T-helper 17 cell (primary cell): Measurements from ENCODE around the gene PATL2. TPM values are rescaled to one million over a fixed set of nuclear protein-coding genes. Genes with fewer than 3 reads are reported as not detected.
A peak's percentile ranks its signal among the peaks of the same experiment; 100 is the strongest.
"Not testable (repeated sequence)": the region's sequence is repeated elsewhere in the genome, so short reads cannot be mapped to it uniquely, and the experiment has no call there.

ENCODE experiments used
- ATAC-seq: fragments of 150-1000 bp; cut with Tn5 transposase; 2 replicates; pipeline ENCODE4 v1.10.0; 2021; ENCODE audit warnings: mild to moderate bottlenecking, moderate library complexity
- DNase-seq, 3 donors: peaks; one replicate each; pipeline versions ENCODE4 v3.0.0 to v3.0.0-alpha.2; 2020 to 2021
- H3K9me3 ChIP-seq: one replicate; pipeline ENCODE4 v1.7.0; 2013; ENCODE audit warnings: low read length, mild to moderate bottlenecking; ENCODE audit not compliant: control insufficient read depth, poor library complexity, severe bottlenecking
- H3K27ac Mint-ChIP-seq: one replicate; pipeline ENCODE4 v1.8.0; 2022; ENCODE audit warnings: mild to moderate bottlenecking, moderate library complexity, mixed read lengths
- H3K27me3 Mint-ChIP-seq: one replicate; pipeline ENCODE4 v1.8.0; 2022; ENCODE audit warnings: mixed read lengths
- H3K36me3 Mint-ChIP-seq: one replicate; pipeline ENCODE4 v1.8.0; 2022; ENCODE audit warnings: low read depth, mixed read lengths
- H3K4me1 Mint-ChIP-seq: one replicate; pipeline ENCODE4 v1.8.0; 2022; ENCODE audit warnings: mild to moderate bottlenecking, mixed read lengths
- H3K4me3 Mint-ChIP-seq: one replicate; pipeline ENCODE4 v1.8.0; 2022; ENCODE audit warnings: mild to moderate bottlenecking, moderate library complexity, mixed read lengths
- total RNA-seq, 4 donors: library from RNA in 2 of 4; stranded (reverse) in 2 of 4; gene quantifications; one replicate each; pipeline ENCODE4 v1.2.3 and lab custom pipeline; 2022 to 2026

Gene PATL2
- total RNA-seq, result 10 to 100 TPM; 24.8 to 26.7 TPM
- 27.7 to 63.8 reads per million in 2 donors for total RNA-seq (lab: John Stamatoyannopoulos, UW)

DNA sequence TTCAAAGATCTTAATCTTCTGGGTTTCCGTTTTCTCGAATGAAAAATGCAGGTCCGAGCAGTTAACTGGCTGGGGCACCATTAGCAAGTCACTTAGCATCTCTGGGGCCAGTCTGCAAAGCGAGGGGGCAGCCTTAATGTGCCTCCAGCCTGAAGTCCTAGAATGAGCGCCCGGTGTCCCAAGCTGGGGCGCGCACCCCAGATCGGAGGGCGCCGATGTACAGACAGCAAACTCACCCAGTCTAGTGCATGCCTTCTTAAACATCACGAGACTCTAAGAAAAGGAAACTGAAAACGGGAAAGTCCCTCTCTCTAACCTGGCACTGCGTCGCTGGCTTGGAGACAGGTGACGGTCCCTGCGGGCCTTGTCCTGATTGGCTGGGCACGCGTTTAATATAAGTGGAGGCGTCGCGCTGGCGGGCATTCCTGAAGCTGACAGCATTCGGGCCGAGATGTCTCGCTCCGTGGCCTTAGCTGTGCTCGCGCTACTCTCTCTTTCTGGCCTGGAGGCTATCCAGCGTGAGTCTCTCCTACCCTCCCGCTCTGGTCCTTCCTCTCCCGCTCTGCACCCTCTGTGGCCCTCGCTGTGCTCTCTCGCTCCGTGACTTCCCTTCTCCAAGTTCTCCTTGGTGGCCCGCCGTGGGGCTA, at the start of gene PATL2, which contains the start of gene B2M:
Gene PATL2, minus strand, starts transcription at position 228 of the 647 bp plus-strand sequence. CDS start 34,833 bp downstream, outside the sequence.
Gene B2M, plus strand, starts transcription at position 422 of the 647 bp plus-strand sequence. Its CDS starts 30 bp downstream, at position 452.
- peak within 1 kb of the TSS; percentile 100 for H3K27ac Mint-ChIP-seq
- no peaks in the 10 kb centered on the region for H3K9me3 ChIP-seq
- no peaks in the 10 kb centered on the region for H3K27me3 Mint-ChIP-seq
- DNase-seq, result peak; percentile 82 to 95 (median 92)
- ATAC-seq, result peak; percentile 82
- H3K36me3 Mint-ChIP-seq, result peaks cover 31% of the 10 kb centered on the region
- peak within 1 kb of the TSS; percentile 98 for H3K4me3 Mint-ChIP-seq
- H3K4me1 Mint-ChIP-seq, result peaks cover 50% of the 10 kb centered on the region

DNA sequence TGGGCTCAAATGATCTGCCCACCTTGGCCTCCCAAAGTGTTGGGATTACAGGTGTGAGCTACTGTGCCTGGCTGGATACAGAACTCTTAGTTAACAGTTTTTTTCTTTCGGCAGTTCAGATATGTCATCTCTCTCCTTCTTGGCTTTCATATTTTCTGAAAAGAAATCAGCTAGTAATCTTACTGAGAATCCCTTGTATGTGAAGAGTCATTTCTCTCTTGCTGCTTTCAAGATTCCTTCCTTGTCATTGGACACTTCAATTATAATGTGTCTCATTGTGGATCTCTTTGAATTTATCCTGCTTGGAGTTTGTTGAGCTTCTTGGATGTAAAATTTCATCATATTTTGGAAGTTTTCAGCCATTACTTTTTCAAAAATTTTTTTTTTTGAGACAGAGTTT, 42.2 kb upstream of the PATL2 start:
- Mint-ChIP-seq H3K27ac (no peak overlapping the region), H3K4me1 (peaks cover 5% of the 10 kb centered on the region), H3K4me3 (no peak overlapping the region), H3K27me3 (no peaks in the 10 kb centered on the region), H3K36me3 (peaks cover 7% of the 10 kb centered on the region)
- no peaks in the 10 kb centered on the region for H3K9me3 ChIP-seq
- ATAC-seq, result no peak
- DNase-seq, result no peak

DNA sequence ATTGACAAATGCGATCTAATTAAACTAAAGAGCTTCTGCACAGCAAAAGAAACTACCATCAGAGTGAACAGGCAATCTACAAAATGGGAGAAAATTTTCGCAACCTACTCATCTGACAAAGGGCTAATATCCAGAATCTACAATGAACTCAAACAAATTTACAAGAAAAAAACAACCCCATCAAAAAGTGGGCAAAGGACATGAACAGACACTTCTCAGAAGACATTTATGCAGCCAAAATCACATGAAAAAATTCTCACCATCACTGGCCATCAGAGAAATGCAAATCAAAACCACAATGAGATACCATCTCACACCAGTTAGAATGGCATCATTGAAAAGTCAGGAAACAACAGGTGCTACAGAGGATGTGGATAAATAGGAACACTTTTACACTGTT, 32.3 kb upstream of the PATL2 start:
- not testable (repeated sequence) for H3K27ac Mint-ChIP-seq, ATAC-seq, H3K4me3 Mint-ChIP-seq, H3K9me3 ChIP-seq, H3K27me3 Mint-ChIP-seq, H3K36me3 Mint-ChIP-seq, DNase-seq, H3K4me1 Mint-ChIP-seq

DNA sequence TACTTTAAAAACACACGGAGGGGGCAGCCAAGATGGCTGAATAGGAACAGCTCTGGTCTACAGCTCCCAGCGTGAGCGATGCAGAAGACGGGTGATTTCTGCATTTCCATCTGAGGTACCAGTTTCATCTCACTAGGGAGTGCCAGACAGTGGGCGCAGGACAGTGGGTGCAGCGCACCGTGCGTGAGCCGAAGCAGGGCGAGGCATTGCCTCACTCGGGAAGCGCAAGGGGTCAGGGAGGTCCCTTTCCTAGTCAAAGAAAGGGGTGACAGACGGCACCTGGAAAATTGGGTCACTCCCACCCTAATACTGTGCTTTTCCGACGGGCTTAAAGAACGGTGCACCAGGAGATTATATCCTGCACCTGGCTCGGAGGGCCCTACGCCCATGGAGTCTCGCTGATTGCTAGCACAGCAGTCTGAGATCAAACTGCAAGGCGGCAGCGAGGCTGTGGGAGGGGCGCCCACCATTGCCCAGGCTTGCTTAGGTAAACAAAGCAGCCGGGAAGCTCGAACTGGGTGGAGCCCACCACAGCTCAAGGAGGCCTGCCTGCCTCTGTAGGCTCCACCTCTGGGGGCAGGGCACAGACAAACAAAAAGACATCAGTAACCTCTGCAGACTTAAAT, 28.2 kb upstream of the PATL2 start:
- H3K4me3 Mint-ChIP-seq, H3K36me3 Mint-ChIP-seq, H3K27ac Mint-ChIP-seq, DNase-seq, H3K27me3 Mint-ChIP-seq, H3K9me3 ChIP-seq, ATAC-seq: not testable (repeated sequence)
- peaks cover 21% of the 10 kb centered on the region for H3K4me1 Mint-ChIP-seq

DNA sequence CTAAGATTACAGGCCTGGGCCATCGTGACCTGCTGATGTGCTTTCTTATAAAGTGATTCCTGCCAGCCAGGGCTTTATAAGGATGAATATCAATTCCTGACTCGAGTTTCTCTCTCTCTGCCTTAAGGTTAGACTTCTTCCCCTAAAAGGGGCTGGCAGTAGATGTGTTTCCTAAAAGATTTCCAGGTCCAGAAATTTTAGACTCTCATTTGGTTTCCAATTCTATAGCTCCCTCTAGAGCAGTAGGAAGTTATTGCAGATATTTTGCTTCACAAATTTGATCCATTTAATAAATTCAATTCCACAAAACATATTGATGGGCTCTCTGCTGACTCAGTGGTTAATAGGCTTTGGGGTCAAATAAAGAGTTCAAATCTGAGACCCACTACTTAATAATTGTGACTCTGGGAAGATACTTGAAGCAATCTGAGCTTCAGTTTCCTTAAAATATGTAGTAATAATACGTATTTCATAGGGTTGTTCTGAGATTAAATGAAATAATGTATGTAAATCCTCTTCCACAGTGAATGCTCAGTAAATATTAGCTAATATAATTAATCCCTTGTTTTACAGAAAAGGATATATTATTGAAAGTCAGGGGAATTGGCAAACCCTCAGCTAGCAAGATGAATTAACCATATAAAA, 27.3 kb upstream of the PATL2 start:
- no peak for ATAC-seq
- no peaks in the 10 kb centered on the region for H3K9me3 ChIP-seq
- Mint-ChIP-seq H3K27ac (peak overlapping the region; percentile 54), H3K4me3 (no peak overlapping the region), H3K4me1 (peaks cover 25% of the 10 kb centered on the region), H3K27me3 (no peaks in the 10 kb centered on the region), H3K36me3 (no peaks in the 10 kb centered on the region)
- no peak for DNase-seq

DNA sequence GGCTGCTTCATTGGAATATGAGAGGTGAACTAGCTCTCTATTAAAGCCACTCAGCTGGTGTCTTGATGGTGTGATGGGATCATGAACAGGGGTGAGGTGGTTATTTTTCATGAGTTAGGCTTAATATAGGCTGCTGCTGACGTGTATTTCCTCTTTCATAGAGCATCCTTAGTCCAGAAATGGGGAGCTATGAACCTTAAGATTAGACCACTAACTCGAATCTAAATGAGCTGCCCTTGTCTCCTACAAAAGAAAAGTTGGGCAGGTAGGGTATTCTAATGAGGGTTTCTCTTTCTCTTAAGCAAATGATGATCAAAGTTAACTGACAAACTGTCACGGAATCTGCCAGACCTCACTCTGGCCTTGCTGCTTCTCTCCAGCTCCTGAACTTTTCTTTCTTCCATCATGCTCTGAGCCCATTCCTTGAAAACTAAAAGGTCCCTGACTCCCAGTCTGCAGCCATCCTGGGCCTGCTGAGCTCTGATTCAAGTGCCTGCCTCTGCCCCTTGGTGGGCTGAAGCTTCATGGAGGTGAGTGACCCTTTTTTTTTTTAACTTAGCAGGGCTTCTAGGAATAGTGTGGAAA, 25.1 kb upstream of the PATL2 start, which contains the start of gene TRIM69:
Gene TRIM69, plus strand, starts transcription at position 348 of the 585 bp plus-strand sequence. Its CDS starts 177 bp downstream, at position 525.
- H3K27ac Mint-ChIP-seq, result peak within 1 kb of the TSS; percentile 97
- peak; percentile 55 for ATAC-seq
- peak within 1 kb of the TSS; percentile 92 for H3K4me3 Mint-ChIP-seq
- H3K9me3 ChIP-seq, result no peaks in the 10 kb centered on the region
- DNase-seq, result no peak
- no peaks in the 10 kb centered on the region for H3K36me3 Mint-ChIP-seq
- peaks cover 37% of the 10 kb centered on the region for H3K4me1 Mint-ChIP-seq
- H3K27me3 Mint-ChIP-seq, result no peaks in the 10 kb centered on the region

DNA sequence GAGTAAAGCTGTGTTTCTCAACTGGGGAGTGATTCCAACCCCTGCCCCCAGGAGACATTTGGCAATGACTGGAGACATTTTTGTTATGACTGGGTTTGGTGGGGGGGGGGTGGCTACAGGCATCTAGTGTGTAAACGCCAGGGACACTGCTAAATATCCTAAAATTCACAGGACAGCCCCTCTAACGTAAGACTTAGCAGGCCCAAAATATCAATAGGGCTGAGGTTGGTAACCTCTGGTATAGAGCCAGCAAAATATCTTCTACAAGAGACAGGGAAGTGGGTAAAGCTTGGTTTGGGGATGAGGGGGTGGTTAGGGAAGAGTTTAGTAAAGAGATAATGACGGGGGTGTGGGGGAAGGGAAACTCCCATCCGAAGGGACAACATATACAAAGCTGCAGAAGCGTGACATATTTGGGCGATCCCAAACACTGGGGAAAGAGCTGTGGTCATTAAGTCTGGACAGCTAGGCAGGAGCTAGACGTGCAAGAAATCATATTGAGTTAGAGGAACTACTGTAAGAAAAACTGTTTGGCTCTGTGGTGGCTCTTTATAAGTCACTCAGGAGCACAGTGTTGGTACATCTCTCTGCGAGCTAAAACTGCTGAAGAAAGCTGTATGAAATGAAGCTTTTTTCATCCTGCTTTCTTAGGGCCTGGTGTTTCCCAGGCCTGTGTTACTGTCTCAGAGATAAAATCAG, 24.5 kb upstream of the PATL2 start:
- Mint-ChIP-seq H3K4me3 (peak overlapping the region; percentile 92), H3K36me3 (no peaks in the 10 kb centered on the region), H3K4me1 (peaks cover 38% of the 10 kb centered on the region), H3K27me3 (no peaks in the 10 kb centered on the region), H3K27ac (peak overlapping the region; percentile 97)
- DNase-seq, result no peak
- H3K9me3 ChIP-seq, result no peaks in the 10 kb centered on the region
- peak; percentile 70 for ATAC-seq

DNA sequence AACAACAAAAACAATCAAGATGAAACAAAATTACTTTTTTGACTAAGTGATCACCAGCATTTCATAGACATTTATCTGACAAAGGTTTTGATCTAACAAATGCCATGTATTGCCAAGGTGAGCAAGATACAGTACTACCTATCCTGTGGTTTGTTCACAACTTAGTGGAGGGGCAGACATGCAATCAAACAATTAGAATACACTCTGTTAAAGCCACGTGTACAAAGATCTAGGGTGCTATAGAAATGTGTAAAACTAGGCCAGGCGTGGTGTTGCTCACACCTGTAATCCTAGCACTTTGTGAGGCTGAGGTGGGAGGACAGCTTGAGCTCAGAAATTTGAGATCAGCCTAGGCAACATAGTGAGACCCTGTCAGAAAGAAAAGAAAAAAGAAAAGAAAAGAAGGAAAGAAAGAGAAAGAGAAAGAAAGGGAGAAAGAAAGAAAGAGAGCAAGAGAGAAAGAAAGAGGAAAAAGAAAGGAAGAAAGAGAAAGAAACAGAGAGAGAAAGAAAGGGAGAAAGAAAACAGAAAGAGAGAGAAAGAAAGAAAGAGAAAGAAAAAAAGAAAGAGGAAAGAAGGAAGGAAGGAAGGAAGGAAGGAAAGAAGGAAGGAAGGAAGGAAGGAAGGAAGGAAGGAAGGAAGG, 23.8 kb upstream of the PATL2 start:
- Mint-ChIP-seq H3K27ac (peak overlapping the region; percentile 97), H3K4me3 (peak overlapping the region; percentile 92), H3K36me3 (no peaks in the 10 kb centered on the region), H3K27me3 (no peaks in the 10 kb centered on the region), H3K4me1 (peaks cover 41% of the 10 kb centered on the region)
- DNase-seq, result no peak
- peak; percentile 36 for ATAC-seq
- no peaks in the 10 kb centered on the region for H3K9me3 ChIP-seq

DNA sequence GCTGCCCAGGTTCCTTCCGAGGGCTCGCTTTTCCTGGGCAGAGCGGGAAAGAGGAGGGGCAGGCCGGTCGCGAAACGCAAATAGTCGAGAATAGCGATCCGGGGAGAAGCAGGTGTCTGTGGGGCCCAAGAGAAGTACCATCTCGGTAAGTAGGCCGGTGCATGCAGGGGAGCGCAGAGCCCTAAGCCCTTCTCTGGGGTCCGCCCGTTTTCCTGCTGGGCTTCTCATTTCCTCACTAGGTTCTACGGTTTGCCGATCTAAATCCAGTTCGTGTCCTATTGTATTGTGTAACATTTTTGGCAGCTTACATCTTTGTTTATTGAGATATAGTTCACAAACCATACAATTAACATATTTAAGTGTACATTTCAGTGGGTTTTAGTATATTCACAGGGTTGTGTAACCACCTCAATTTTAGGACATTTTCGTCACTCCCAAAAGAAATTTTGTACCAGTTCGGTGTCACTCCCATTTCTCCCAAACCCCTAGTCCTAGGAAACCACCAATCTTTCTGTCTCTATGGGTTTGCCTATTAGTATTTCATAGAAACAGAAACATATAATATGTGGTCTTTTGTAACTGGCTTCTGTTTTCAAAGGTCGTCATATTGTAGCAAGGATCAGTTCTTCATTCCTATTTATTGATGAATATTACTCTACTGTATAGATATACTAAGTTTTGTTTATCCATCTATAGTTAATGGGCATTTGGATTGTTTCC, 18.4 kb upstream of the PATL2 start:
- Mint-ChIP-seq H3K4me3 (peak overlapping the region; percentile 97), H3K36me3 (no peaks in the 10 kb centered on the region), H3K4me1 (peaks cover 53% of the 10 kb centered on the region), H3K27me3 (no peaks in the 10 kb centered on the region), H3K27ac (peak overlapping the region; percentile 99)
- no peaks in the 10 kb centered on the region for H3K9me3 ChIP-seq
- peak; percentile 6 for ATAC-seq
- DNase-seq, result no peak

DNA sequence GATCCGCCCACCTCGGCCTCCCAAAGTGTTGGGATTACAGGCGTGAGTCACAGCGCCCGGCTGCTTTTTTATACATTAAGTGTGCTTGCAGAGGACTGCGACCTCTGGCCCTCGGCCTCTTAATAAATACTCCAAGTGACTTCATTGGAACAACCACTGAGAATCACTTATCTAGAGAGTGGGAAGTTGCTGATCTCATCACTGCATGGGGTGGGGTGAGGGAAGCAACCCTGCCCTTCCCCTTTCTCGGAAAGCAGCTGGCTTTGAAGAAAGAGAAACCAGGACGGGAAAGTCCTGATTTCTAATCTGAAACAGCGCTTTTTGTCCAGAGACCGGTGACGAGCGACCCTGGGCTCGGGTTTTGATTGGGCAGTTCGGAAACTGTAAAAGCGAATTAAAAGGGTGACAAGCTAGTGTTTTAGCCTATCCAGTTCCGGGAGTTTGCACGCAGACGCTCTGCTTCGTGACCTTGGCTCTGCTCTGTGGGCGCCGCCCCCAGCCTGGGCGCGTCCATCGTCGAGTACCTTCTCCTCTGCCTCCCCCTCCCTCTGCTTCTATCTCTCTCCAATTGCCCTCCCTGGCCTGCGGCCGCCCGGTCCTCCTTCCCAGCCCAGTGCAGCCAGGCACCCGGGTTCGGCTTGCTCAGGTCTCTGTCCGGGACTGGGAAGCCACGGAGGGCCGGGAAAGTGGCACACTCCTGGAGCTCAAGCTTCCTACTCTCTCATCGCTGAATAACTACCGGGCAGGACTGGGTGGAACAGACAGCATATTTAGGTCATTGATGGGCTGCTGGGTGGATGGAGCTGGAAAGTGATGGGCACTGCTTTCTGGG, 17.7 kb upstream of the PATL2 start:
- ATAC-seq (peak; percentile 83), DNase-seq (peak; percentile 84 to 88 (median 86))
- Mint-ChIP-seq H3K36me3 (no peaks in the 10 kb centered on the region), H3K4me3 (peak overlapping the region; percentile 97), H3K27ac (peak overlapping the region; percentile 99), H3K27me3 (no peaks in the 10 kb centered on the region), H3K4me1 (peaks cover 56% of the 10 kb centered on the region)
- H3K9me3 ChIP-seq, result no peaks in the 10 kb centered on the region

DNA sequence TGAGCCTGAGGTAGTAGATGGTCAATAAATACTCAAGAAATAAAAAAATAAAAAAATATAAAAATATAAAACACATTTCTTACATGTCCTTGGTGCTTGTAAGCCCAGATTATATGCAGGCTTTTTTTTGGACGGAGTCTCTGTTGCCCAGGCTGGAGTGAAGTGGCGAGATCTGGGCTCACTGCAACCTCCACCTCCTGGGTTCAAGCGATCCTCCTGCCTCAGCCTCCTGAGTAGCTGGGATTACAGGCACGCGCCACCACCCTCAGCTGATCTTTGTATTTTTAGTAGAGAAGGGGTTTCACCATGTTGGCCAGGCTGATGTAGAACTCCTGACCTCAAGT, 17.1 kb upstream of the PATL2 start:
- H3K4me3 Mint-ChIP-seq, result peak overlapping the region; percentile 97
- ATAC-seq, H3K36me3 Mint-ChIP-seq, H3K27me3 Mint-ChIP-seq, H3K9me3 ChIP-seq, DNase-seq: not testable (repeated sequence)
- peaks cover 55% of the 10 kb centered on the region for H3K4me1 Mint-ChIP-seq
- peak overlapping the region; percentile 99 for H3K27ac Mint-ChIP-seq
